GM18508 (cell line): ENCODE data around the gene ITIH5.
"Not testable (repeated sequence)": the region's sequence is repeated elsewhere in the genome, so short reads cannot be mapped to it uniquely, and the experiment has no call there.

Experiments
- ATAC-seq: cut with Tn5 transposase; IDR thresholded peaks from one replicate; pipeline ENCODE4 v1.9.1; 2021; ENCODE audit warnings: moderate number of reproducible peaks; ENCODE audit not compliant: insufficient read depth, unreplicated experiment

ITIH5 gene

GRCh38 chr10:7666253-7667023, at the start of gene ITIH5:
Gene ITIH5 (minus strand): TSS chr10:7666966. CDS start chr10:7666892, 74 bp downstream.
- no peak for ATAC-seq

- no peak for ATAC-seq
Measured at GRCh38 chr10:7715515-7715914, 48.7 kb upstream of the ITIH5 start.

GRCh38 chr10:7711075-7711474, 44.3 kb upstream of the ITIH5 start:
- not testable (repeated sequence) for ATAC-seq

GRCh38 chr10:7710446-7710845, 43.7 kb upstream of the ITIH5 start:
- ATAC-seq = no peak

- ATAC-seq = no peak
Measured at GRCh38 chr10:7708832-7709231, 42.1 kb upstream of the ITIH5 start.

- no peak for ATAC-seq
Measured at GRCh38 chr10:7707858-7708622, 41.3 kb upstream of the ITIH5 start.

GRCh38 chr10:7707102-7707501, 40.3 kb upstream of the ITIH5 start:
- ATAC-seq = no peak

GRCh38 chr10:7706534-7707073, 39.8 kb upstream of the ITIH5 start:
- no peak for ATAC-seq

- no peak for ATAC-seq
Measured at GRCh38 chr10:7705341-7705740, 38.6 kb upstream of the ITIH5 start.

GRCh38 chr10:7704071-7705016, 37.6 kb upstream of the ITIH5 start:
- ATAC-seq = no peak

GRCh38 chr10:7703140-7703539, 36.4 kb upstream of the ITIH5 start, which contains the start of gene ITIH2:
Gene ITIH2 (plus strand): TSS chr10:7703316. CDS start chr10:7703435, 119 bp downstream.
- ATAC-seq = no peak

GRCh38 chr10:7702288-7702812, 35.6 kb upstream of the ITIH5 start:
- ATAC-seq = no peak

- no peak for ATAC-seq
Measured at GRCh38 chr10:7701158-7701742, 34.5 kb upstream of the ITIH5 start.

GRCh38 chr10:7700577-7701125, 33.9 kb upstream of the ITIH5 start:
- ATAC-seq = no peak

GRCh38 chr10:7697426-7697825, 30.7 kb upstream of the ITIH5 start:
- no peak for ATAC-seq

- no peak for ATAC-seq
Measured at GRCh38 chr10:7696545-7696944, 29.8 kb upstream of the ITIH5 start.

- not testable (repeated sequence) for ATAC-seq
Measured at GRCh38 chr10:7693194-7693593, 26.4 kb upstream of the ITIH5 start.

GRCh38 chr10:7692368-7692767, 25.6 kb upstream of the ITIH5 start:
- not testable (repeated sequence) for ATAC-seq

- not testable (repeated sequence) for ATAC-seq
Measured at GRCh38 chr10:7690885-7691597, 24.3 kb upstream of the ITIH5 start.
